IPS-15b (cell line): Measurements from ENCODE around the gene NPAS2.

Source experiments
- H3K27me3 ChIP-seq: one replicate; pipeline ENCODE4 v1.6.1; 2013; ENCODE audit warnings: low read length; ENCODE audit not compliant: control insufficient read depth, insufficient read depth
- H3K36me3 ChIP-seq: one replicate; pipeline ENCODE4 v1.6.1; 2013; ENCODE audit warnings: low read length; ENCODE audit not compliant: control insufficient read depth, insufficient read depth
- H3K4me1 ChIP-seq: one replicate; pipeline ENCODE4 v1.6.1; 2013; ENCODE audit warnings: mild to moderate bottlenecking, low read length; ENCODE audit not compliant: control insufficient read depth, insufficient read depth
- H3K4me3 ChIP-seq: one replicate; pipeline ENCODE4 v1.5.1; 2013; ENCODE audit warnings: low read depth, low read length
- H3K9ac ChIP-seq: one replicate; pipeline ENCODE4 v1.6.1; 2013; ENCODE audit warnings: low read depth, mild to moderate bottlenecking, low read length
- H3K9me3 ChIP-seq: one replicate; pipeline ENCODE4 v1.6.1; 2013; ENCODE audit warnings: mild to moderate bottlenecking, low read length; ENCODE audit not compliant: control insufficient read depth, insufficient read depth

The NPAS2 gene

GRCh38 chr2:100907832-100908231 is 87.9 kb downstream of the NPAS2 start:
- peaks cover 4% of the 10 kb centered on the region for H3K4me1 ChIP-seq
- no peak overlapping the region for H3K4me3 ChIP-seq
- no peak overlapping the region for H3K9ac ChIP-seq
- no peaks in the 10 kb centered on the region for H3K36me3 ChIP-seq
- no peaks in the 10 kb centered on the region for H3K27me3 ChIP-seq
- H3K9me3 ChIP-seq, result no peaks in the 10 kb centered on the region

GRCh38 chr2:100909534-100910081 is 89.7 kb downstream of the NPAS2 start:
- Histone ChIP-seq H3K36me3 (no peaks in the 10 kb centered on the region), H3K9ac (no peak overlapping the region), H3K9me3 (no peaks in the 10 kb centered on the region), H3K4me1 (peaks cover 4% of the 10 kb centered on the region), H3K4me3 (no peak overlapping the region), H3K27me3 (no peaks in the 10 kb centered on the region)

DNA sequence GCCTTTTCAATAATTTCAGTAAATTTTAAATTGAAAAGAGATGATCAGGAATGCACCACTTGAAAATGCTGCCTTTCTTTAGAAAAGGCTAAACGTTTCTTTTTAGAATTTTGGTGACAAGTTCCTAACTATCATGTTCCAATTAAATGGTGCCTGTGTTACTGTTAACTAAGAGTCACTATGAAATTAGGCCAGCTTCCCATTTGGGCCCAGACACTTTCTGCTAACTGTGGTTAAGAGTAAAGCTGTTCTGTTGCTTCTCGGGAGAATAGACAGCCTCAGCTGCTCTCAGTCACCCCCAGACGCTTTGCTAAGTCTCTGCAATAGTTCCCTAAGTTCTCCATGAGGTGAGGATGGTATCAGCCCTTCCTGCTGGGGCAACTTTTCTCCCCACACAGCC is 90.2 kb downstream of the NPAS2 start:
- Histone ChIP-seq H3K9ac (no peak overlapping the region), H3K4me1 (peaks cover 4% of the 10 kb centered on the region)

GRCh38 chr2:100919316-100919715 is 99.4 kb downstream of the NPAS2 start:
- Histone ChIP-seq H3K27me3 (no peaks in the 10 kb centered on the region), H3K9ac (no peak overlapping the region), H3K4me3 (no peak overlapping the region), H3K4me1 (no peaks in the 10 kb centered on the region), H3K9me3 (no peaks in the 10 kb centered on the region), H3K36me3 (no peaks in the 10 kb centered on the region)

More for the DNA sequence above, 90.2 kb downstream of the NPAS2 start:
- no peaks in the 10 kb centered on the region for H3K27me3 ChIP-seq
- H3K9me3 ChIP-seq, result no peaks in the 10 kb centered on the region
- no peak overlapping the region for H3K4me3 ChIP-seq
- H3K36me3 ChIP-seq, result no peaks in the 10 kb centered on the region

DNA sequence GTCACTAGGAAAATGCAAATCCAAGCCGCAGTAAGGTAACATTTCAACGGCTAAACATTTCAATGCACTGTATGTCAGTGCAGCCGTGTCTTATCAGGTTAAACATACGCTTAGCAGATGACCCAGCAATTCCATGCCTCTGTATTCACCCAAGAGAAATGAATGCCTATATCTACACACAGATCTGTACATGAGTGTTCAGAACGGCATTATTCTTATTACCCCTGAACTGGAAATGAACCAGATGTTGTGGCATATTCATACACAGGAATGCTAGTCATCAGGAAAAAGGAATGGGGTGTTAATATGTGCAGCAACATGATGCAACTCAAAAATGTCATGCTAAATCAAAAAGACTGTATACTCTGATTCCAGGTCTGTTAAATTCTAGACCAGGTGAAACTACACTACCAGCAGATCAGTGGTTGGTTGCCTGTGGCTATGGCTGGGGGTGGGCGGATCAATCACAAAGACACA is 101.8 kb downstream of the NPAS2 start:
- H3K9ac ChIP-seq, result no peak overlapping the region
- no peak overlapping the region for H3K4me3 ChIP-seq
- no peaks in the 10 kb centered on the region for H3K36me3 ChIP-seq
- no peaks in the 10 kb centered on the region for H3K9me3 ChIP-seq
- no peaks in the 10 kb centered on the region for H3K27me3 ChIP-seq
- no peaks in the 10 kb centered on the region for H3K4me1 ChIP-seq

- Histone ChIP-seq H3K9ac (no peak overlapping the region), H3K4me1 (no peaks in the 10 kb centered on the region), H3K27me3 (no peaks in the 10 kb centered on the region), H3K36me3 (no peaks in the 10 kb centered on the region), H3K4me3 (no peak overlapping the region), H3K9me3 (no peaks in the 10 kb centered on the region)
Observed at GRCh38 chr2:100923461-100924060, 103.6 kb downstream of the NPAS2 start.

GRCh38 chr2:100924122-100924519 is 104.2 kb downstream of the NPAS2 start:
- Histone ChIP-seq H3K9ac (no peak overlapping the region), H3K4me3 (no peak overlapping the region), H3K27me3 (no peaks in the 10 kb centered on the region), H3K36me3 (no peaks in the 10 kb centered on the region), H3K4me1 (no peaks in the 10 kb centered on the region), H3K9me3 (no peaks in the 10 kb centered on the region)

DNA sequence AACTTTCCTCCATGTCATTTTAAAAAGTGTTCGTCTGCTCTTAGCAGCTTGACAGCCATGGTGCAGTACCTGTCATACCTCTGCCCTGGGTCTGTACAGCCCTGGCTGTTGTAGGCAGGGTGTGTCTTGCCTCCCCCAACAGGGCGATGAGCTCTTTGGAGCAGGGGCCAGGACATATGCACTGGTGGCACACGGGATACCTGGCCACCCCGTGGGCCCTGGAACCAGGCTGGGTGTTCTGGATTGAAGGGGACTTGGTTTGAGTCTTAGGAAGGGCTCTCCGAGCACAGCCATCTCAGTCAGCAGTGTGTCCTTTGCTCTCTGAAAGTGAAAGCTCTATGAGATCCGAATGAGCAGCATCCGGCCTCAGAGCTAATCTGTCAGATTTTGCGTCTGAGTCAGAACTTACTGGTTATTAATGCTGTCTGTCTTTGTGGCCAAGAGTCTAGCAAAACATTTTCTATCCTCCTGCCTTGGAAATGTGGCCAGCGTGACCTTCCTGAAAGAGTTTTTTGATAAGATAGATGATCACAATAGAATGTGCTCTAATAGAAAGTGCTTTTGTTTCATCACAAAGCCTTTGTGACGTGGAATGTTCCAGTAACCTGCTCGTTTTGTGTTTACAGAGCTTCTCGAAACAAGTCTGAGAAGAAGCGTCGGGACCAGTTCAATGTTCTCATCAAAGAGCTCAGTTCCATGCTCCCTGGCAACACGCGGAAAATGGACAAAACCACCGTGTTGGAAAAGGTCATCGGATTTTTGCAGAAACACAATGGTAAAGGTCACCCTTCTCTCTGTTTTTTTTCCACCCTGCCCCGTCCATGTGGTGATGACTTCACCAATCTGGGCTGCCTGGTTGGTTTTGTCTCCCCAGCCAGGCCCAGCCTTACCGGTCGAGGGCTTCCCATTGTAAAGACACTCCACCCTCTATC is 104.8 kb downstream of the NPAS2 start:
- H3K27me3 ChIP-seq, result no peaks in the 10 kb centered on the region
- no peaks in the 10 kb centered on the region for H3K36me3 ChIP-seq
- no peak overlapping the region for H3K4me3 ChIP-seq
- H3K9ac ChIP-seq, result no peak overlapping the region
- H3K4me1 ChIP-seq, result no peaks in the 10 kb centered on the region
- no peaks in the 10 kb centered on the region for H3K9me3 ChIP-seq

DNA sequence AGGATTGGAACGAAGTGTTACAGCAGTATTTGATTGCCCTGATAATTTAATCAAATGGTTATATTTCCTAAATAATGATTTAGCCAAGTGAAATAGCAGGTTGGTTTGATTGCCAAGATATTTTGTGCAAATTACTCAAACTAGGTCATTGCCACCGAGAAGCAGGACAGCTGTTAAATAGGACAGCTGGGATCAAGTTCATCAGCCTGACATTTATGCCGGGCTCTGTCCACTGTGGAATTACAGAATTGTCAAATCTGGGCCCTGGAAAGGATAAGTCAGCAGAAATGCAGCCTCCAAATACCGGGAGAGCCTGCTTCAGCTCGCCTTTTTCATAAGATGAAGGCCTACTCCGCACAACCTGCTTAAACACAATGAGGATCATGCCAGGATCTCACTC is 108.3 kb downstream of the NPAS2 start:
- no peaks in the 10 kb centered on the region for H3K27me3 ChIP-seq
- no peaks in the 10 kb centered on the region for H3K9me3 ChIP-seq
- H3K4me1 ChIP-seq, result no peaks in the 10 kb centered on the region
- no peak overlapping the region for H3K9ac ChIP-seq
- H3K4me3 ChIP-seq, result no peak overlapping the region
- H3K36me3 ChIP-seq, result no peaks in the 10 kb centered on the region

DNA sequence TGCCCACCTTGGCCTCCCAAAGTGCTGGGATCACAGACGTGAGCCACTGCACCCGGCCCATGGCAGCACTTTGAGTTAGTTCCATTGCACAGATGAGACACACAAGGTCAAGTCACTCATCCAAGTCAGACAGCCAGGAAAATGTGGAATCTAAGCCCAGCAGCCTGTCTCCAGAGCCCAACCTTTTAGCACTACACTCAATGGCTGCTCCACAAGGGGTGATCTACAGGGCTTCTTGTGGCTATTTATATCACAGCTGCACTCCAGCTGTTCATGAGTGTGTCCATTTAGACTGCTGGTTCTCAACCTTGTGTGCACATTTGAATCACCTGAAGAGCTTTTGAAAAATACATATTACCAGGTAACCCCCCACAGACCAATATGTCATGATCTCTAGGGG is 109.2 kb downstream of the NPAS2 start:
- no peak overlapping the region for H3K9ac ChIP-seq

GRCh38 chr2:100934504-100935371 is 114.8 kb downstream of the NPAS2 start:
- Histone ChIP-seq H3K4me3 (no peak overlapping the region), H3K9me3 (no peaks in the 10 kb centered on the region), H3K4me1 (no peaks in the 10 kb centered on the region), H3K9ac (no peak overlapping the region), H3K36me3 (no peaks in the 10 kb centered on the region), H3K27me3 (no peaks in the 10 kb centered on the region)

More for the DNA sequence above, 109.2 kb downstream of the NPAS2 start:
- no peaks in the 10 kb centered on the region for H3K36me3 ChIP-seq
- H3K4me1 ChIP-seq, result no peaks in the 10 kb centered on the region
- H3K4me3 ChIP-seq, result no peak overlapping the region
- H3K27me3 ChIP-seq, result no peaks in the 10 kb centered on the region
- H3K9me3 ChIP-seq, result no peaks in the 10 kb centered on the region
